ENCODE data around the gene FAM209A. TPM values are rescaled to one million over a fixed set of nuclear protein-coding genes. Genes with fewer than 3 reads are reported as not detected.

The FAM209A gene
- total RNA-seq (2022; extraction: Qiagen RNA extraction; ENCODE audit: low read depth): 0.19 to 0.55 TPM (median 0.33 TPM) in 4 of 5 replicates, not detected in the other

GRCh38 chr20:56524444-56524843, at the start of gene FAM209A:
FAM209A (plus strand) TSS chr20:56524744; CDS start chr20:56524809, 65 bp downstream.

GRCh38 chr20:56532946-56533345, 8.4 kb downstream of the FAM209A start, which contains the start of gene FAM209B:
FAM209B (plus strand) TSS chr20:56533246; CDS start chr20:56533342, 96 bp downstream.

Other genes starting within 250 kb of the FAM209A start
- gene FAM210B, start 165.8 kb upstream of the FAM209A start, total RNA-seq (2022; extraction: Qiagen RNA extraction; ENCODE audit: low read depth): 8.5 to 12.8 TPM (median 12.5 TPM) in 5 replicates
- 98.8 to 110 TPM (median 107 TPM) in 5 replicates for gene AURKA, start 132.5 kb upstream of the FAM209A start, total RNA-seq (2022; extraction: Qiagen RNA extraction; ENCODE audit: low read depth)
- gene CSTF1, start 132.1 kb upstream of the FAM209A start, total RNA-seq (2022; extraction: Qiagen RNA extraction; ENCODE audit: low read depth): 34.3 to 38.9 TPM (median 37.7 TPM) in 5 replicates
- 0.08 to 0.09 TPM in 2 of 5 replicates, not detected in the others for gene CASS4, start 112.5 kb upstream of the FAM209A start, total RNA-seq (2022; extraction: Qiagen RNA extraction; ENCODE audit: low read depth)
- 87.2 to 89.6 TPM (median 88.4 TPM) in 5 replicates for gene RTF2, start 56.1 kb upstream of the FAM209A start, total RNA-seq (2022; extraction: Qiagen RNA extraction; ENCODE audit: low read depth)
- 0.34 to 1.00 TPM (median 0.75 TPM) in 4 of 5 replicates, not detected in the other for gene FAM209B, start 8.5 kb downstream of the FAM209A start, total RNA-seq (2022; extraction: Qiagen RNA extraction; ENCODE audit: low read depth)
- gene TFAP2C, start 104.6 kb downstream of the FAM209A start, total RNA-seq (2022; extraction: Qiagen RNA extraction; ENCODE audit: low read depth): 14.4 to 16.9 TPM (median 15.0 TPM) in 5 replicates

Data from A549 treated with ZK216348 at 1 μM for 4 hours (cell line).